Endothelial cell of umbilical vein (primary cell): ENCODE measurements around the gene XXYLT1.

Experiments
- EZH2 ChIP-seq: IDR thresholded peaks from 2 replicates; pipeline ENCODE4 v1.6.1; 2012; ENCODE audit warnings: borderline replicate concordance, low read depth, mild to moderate bottlenecking, moderate library complexity, low read length, inconsistent platforms; ENCODE audit not compliant: severe bottlenecking
- JUN ChIP-seq: IDR thresholded peaks from 2 replicates; pipeline ENCODE4 v1.6.1; 2011; ENCODE audit warnings: borderline replicate concordance, low read depth; ENCODE audit not compliant: insufficient read length, insufficient read depth
- MYC ChIP-seq: IDR thresholded peaks from one replicate; pipeline ENCODE4 v1.6.1; 2011; ENCODE audit warnings: mild to moderate bottlenecking, low read depth, low read length
- POLR2A ChIP-seq: IDR thresholded peaks from 2 replicates; pipeline ENCODE4 v1.6.1; 2012; ENCODE audit warnings: low read depth, mild to moderate bottlenecking, control low read depth, low read length
- POLR2AphosphoS5 ChIP-seq: IDR thresholded peaks from 2 replicates; pipeline ENCODE4 v1.6.1; 2012; ENCODE audit warnings: low read depth, mild to moderate bottlenecking, control low read depth, low read length, moderate library complexity; ENCODE audit not compliant: insufficient read depth
- TF ChIP-seq, protein P1 (sequence below), 2 donors: IDR thresholded peaks; 1 replicate in 1 of 2; 2 replicates in 1 of 2; pipeline ENCODE4 v1.5.1; 2011; ENCODE audit warnings: low read length in 2 of 2, mild to moderate bottlenecking in 2 of 2, moderate library complexity in 2 of 2, control low read depth in 1 of 2, inconsistent platforms in 1 of 2, low read depth in 1 of 2; ENCODE audit not compliant: insufficient read depth in 1 of 2; ENCODE audit errors: extremely low read depth in 1 of 2
- TF ChIP-seq, protein P2 (sequence below): IDR thresholded peaks from 2 replicates; pipeline ENCODE4 v1.6.1; 2011; ENCODE audit not compliant: insufficient read depth, insufficient read length

DNA sequence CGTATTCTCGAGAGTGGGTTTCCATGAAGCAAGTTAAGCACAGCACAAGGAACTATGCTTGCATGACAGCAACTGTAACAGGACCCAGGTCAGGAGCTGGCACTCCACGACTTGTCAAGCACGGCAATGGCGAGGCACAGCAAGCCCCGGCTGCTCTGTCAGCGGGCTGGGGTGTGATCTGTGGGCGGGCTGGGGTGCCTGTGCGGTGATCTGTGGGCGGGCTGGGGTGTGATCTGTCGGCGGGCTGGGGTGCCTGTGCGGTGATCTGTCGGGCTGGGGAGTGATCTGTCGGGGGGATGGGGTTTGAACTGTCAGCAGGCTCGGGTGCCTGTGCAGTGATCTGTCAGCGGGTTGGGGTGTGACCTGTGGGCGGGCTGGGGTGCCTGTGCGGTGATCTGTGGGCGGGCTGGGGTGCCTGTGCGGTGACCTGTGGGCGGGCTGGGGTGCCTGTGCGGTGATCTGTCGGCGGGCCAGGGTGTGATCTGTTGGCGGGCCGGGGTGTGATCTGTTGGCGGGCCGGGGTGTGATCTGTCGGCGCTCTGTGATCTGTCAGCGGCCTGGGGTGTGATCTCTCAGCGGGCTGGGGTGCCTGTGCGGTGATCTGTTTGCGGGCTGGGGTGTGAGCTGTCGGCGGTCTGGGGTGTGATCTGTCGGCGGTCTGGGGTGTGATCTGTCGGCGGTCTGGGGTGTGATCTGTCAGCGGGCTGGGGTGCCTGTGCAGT, 205.7 kb downstream of the XXYLT1 start:
- TF ChIP-seq EZH2 (no peak), JUN (no peak), MYC (no peak), POLR2AphosphoS5 (peak; percentile 11), POLR2A (no peak)
- TF ChIP-seq, protein P1, sequence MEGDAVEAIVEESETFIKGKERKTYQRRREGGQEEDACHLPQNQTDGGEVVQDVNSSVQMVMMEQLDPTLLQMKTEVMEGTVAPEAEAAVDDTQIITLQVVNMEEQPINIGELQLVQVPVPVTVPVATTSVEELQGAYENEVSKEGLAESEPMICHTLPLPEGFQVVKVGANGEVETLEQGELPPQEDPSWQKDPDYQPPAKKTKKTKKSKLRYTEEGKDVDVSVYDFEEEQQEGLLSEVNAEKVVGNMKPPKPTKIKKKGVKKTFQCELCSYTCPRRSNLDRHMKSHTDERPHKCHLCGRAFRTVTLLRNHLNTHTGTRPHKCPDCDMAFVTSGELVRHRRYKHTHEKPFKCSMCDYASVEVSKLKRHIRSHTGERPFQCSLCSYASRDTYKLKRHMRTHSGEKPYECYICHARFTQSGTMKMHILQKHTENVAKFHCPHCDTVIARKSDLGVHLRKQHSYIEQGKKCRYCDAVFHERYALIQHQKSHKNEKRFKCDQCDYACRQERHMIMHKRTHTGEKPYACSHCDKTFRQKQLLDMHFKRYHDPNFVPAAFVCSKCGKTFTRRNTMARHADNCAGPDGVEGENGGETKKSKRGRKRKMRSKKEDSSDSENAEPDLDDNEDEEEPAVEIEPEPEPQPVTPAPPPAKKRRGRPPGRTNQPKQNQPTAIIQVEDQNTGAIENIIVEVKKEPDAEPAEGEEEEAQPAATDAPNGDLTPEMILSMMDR (IDR thresholded peaks at IDR 0.05; ENCODE audit: extremely low read depth in 1 of 2, insufficient read depth in 1 of 2, low read depth in 1 of 2, low read length in 2 of 2): no peak
- TF ChIP-seq, protein P2, sequence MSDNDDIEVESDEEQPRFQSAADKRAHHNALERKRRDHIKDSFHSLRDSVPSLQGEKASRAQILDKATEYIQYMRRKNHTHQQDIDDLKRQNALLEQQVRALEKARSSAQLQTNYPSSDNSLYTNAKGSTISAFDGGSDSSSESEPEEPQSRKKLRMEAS: no peak
